SU-DHL-6 (cell line): ENCODE results near the gene SEC14L5.

Source experiments
- H2AFZ ChIP-seq: fragments of 200-600 bp; sonication (generic); 2 replicates; pipeline ENCODE4 v1.6.1; 2014; ENCODE audit warnings: low read depth, mild to moderate bottlenecking, moderate library complexity, mixed read lengths, antibody characterized with exemption, low read length; ENCODE audit not compliant: severe bottlenecking
- H3F3A ChIP-seq: fragments of 200-600 bp; shearing (Covaris generic); 2 replicates; pipeline ENCODE4 v1.6.0; 2016; ENCODE audit warnings: antibody characterized with exemption, mild to moderate bottlenecking; ENCODE audit not compliant: insufficient read depth
- H3K27ac ChIP-seq: fragments of 200-600 bp; sonication (generic); 2 replicates; pipeline ENCODE4 v1.5.1; 2016; ENCODE audit warnings: low read depth, mild to moderate bottlenecking, low read length, moderate library complexity, mixed read lengths
- H3K27me3 ChIP-seq: fragments of 200-600 bp; sonication (generic), shearing (Covaris generic); 2 replicates; pipeline ENCODE4 v1.6.0; 2014; ENCODE audit warnings: mild to moderate bottlenecking, low read length
- H3K36me3 ChIP-seq: fragments of 200-600 bp; sonication (generic); 2 replicates; pipeline ENCODE4 v1.6.1; 2014; ENCODE audit warnings: mild to moderate bottlenecking, low read length, mixed read lengths
- H3K4me2 ChIP-seq: fragments of 300-600, 200-600 bp; shearing (Covaris generic), sonication (generic); 2 replicates; pipeline ENCODE4 v1.6.0; 2014; ENCODE audit warnings: low read length, low read depth, mild to moderate bottlenecking; ENCODE audit not compliant: poor library complexity, severe bottlenecking
- H3K4me3 ChIP-seq: fragments of 200-600 bp; sonication (generic); 2 replicates; pipeline ENCODE4 v1.5.1; 2014; ENCODE audit warnings: antibody characterized with exemption, low read length, mild to moderate bottlenecking, mixed read lengths; ENCODE audit not compliant: insufficient read depth, poor library complexity, severe bottlenecking
- H3K79me2 ChIP-seq: fragments of 200-600 bp; sonication (generic); 2 replicates; pipeline ENCODE4 v1.6.1; 2014; ENCODE audit warnings: mild to moderate bottlenecking, low read length, moderate library complexity; ENCODE audit not compliant: insufficient read depth
- H3K9ac ChIP-seq: fragments of 200-600 bp; sonication (generic); 2 replicates; pipeline ENCODE4 v1.7.0; 2014; ENCODE audit warnings: mild to moderate bottlenecking, low read length
- H3K9me2 ChIP-seq: fragments of 200-600 bp; sonication (generic); replicated peaks from 2 replicates; pipeline ENCODE4 v1.6.1; 2014; ENCODE audit warnings: low read length; ENCODE audit not compliant: insufficient read depth
- H3K9me3 ChIP-seq: fragments of 200-600 bp; sonication (generic); 2 replicates; pipeline ENCODE4 v1.6.1; 2014; ENCODE audit warnings: low read length, mixed read lengths; ENCODE audit not compliant: insufficient read depth
- H4K20me1 ChIP-seq: fragments of 200-600 bp; sonication (generic); 2 replicates; pipeline ENCODE4 v1.6.1; 2014; ENCODE audit warnings: low read depth, mild to moderate bottlenecking, antibody characterized with exemption, low read length, moderate library complexity, mixed read lengths
- CTCF ChIP-seq: fragments of 200-600 bp; sonication (generic); IDR thresholded peaks from one replicate; pipeline ENCODE4 v1.5.1; 2017; ENCODE audit warnings: antibody characterized with exemption, mild to moderate bottlenecking, low read length, moderate library complexity; ENCODE audit not compliant: insufficient read depth, poor library complexity, severe bottlenecking
- EZH2phosphoT487 ChIP-seq: fragments of 200-600 bp; sonication (generic), shearing (Covaris generic); conservative IDR thresholded peaks from 2 replicates; pipeline ENCODE4 v1.6.1; 2018; ENCODE audit warnings: mild to moderate bottlenecking, antibody characterized with exemption, low read length, moderate library complexity, mixed read lengths

Gene SEC14L5

GRCh38 chr16:4942481-4942880 is 15.6 kb upstream of the SEC14L5 start:
- H3K27me3 ChIP-seq: no peaks in the 10 kb centered on the region
- no peak overlapping the region for H2AFZ ChIP-seq
- H3K9me2 ChIP-seq: no peaks in the 10 kb centered on the region
- no peak overlapping the region for H3K27ac ChIP-seq
- H3K4me3 ChIP-seq: no peak overlapping the region
- no peaks in the 10 kb centered on the region for H4K20me1 ChIP-seq
- no peaks in the 10 kb centered on the region for H3K36me3 ChIP-seq
- TF ChIP-seq EZH2phosphoT487 (no peak), CTCF (no peak)
- H3K9ac ChIP-seq: no peak overlapping the region
- no peaks in the 10 kb centered on the region for H3F3A ChIP-seq
- H3K9me3 ChIP-seq: no peaks in the 10 kb centered on the region
- no peak overlapping the region for H3K4me2 ChIP-seq
- H3K79me2 ChIP-seq: no peaks in the 10 kb centered on the region

DNA sequence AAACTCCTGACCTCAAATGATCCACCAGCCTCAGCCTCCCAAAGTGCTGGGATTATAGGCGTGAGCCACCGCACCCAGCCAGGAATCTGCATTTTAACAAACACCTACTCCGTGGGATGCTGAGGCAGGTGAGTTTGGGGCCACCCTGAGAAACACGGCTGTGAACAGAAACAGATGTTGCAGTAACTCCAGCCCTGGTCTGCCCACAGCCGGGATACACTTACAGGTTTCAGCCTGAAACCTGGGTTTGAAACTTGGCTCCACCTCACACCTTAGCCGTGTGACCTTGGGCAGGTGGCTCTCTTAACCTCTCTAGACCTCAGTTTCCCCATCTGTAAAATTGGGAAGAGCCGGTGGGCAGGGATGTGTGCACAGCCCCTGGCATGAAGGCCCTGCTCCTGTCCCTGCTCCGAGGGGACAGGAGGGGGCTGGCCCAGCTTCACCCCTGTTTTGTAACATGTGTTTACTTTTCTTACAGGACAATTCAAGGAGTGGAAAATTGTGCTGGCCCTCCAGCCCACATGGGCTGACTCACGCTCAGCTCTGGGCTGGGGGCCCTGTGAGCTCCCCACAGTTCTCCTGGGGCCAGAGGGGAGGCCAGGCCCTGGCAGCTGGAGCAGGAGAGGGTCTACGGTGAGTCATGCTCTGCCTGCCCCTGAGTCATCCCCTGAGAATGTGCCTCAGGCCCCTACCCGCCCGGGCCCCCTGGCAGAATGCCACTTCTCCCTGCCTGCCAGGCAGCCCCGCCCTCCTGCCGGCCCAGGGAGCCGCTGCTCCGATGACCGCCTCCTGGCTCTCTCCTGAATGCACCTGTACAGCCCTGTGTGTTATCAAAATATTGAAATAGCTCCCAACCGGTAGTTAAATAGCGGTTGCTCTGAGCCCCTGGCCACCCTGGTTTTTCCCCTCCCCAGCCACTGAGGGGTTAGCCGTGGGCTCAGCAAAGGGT is 13.5 kb upstream of the SEC14L5 start:
- Histone ChIP-seq H3K9ac (no peak overlapping the region), H3K4me3 (no peak overlapping the region), H2AFZ (no peak overlapping the region), H3K9me3 (no peaks in the 10 kb centered on the region), H3K27me3 (no peaks in the 10 kb centered on the region), H4K20me1 (no peaks in the 10 kb centered on the region), H3K79me2 (no peaks in the 10 kb centered on the region), H3K27ac (no peak overlapping the region), H3F3A (no peaks in the 10 kb centered on the region), H3K9me2 (no peaks in the 10 kb centered on the region), H3K4me2 (no peak overlapping the region), H3K36me3 (no peaks in the 10 kb centered on the region)
- TF ChIP-seq CTCF (no peak), EZH2phosphoT487 (no peak)

DNA sequence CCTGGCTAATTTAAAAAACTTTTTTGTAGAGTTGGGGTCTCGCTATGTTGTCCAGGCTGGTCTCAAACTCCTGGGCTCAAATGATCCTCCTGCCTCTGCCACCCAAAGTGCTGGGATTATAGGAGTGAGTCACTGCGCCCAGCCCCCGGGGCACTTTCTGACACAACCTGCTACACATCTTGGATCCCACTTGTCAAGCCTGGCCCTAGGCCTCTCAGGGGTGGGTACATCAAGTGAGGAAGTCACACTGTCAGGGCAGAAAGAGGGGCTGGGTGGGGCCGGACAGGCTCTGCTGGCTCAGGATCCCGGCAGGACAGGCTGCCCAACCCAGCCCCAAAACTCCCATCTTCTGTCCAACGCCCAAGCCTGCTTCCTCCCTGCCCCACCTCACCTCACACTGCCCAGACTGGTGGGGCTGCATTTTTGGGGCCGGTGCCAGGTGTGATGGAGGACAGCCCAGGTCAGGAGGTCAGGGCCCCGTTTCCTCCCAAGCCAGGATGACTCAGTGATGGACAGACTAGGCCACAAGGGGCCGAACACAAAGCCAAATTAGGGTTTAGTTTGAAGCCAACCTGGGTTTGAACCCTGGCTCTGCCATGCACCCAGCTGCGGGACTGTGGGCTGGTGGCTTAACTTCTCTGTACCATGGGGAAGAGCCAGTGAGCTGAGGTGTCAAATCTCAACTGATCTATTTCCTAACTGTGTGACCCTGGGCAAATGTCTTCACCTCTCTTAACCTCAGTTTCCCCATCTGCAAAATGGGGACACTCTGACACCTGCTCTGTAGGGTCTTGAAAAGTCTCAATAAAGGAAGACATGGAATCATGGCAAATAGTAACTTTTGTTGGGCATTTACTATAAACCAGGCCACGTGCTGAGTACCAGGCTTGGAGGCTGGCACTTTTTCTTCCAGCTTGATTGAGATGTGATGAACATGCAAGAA is 12.3 kb upstream of the SEC14L5 start:
- Histone ChIP-seq H3K27me3 (no peaks in the 10 kb centered on the region), H3K4me2 (no peak overlapping the region), H3K9ac (no peak overlapping the region), H3K4me3 (no peak overlapping the region), H3K9me2 (no peaks in the 10 kb centered on the region), H3K9me3 (no peaks in the 10 kb centered on the region), H3K27ac (no peak overlapping the region), H4K20me1 (no peaks in the 10 kb centered on the region), H2AFZ (no peak overlapping the region), H3K36me3 (no peaks in the 10 kb centered on the region), H3K79me2 (no peaks in the 10 kb centered on the region), H3F3A (no peaks in the 10 kb centered on the region)
- TF ChIP-seq CTCF (no peak), EZH2phosphoT487 (no peak)
